PFSK-1 (cell line): ENCODE results near the gene NHSL2.

Experiments used
- POLR2AphosphoS5 ChIP-seq: IDR thresholded peaks from 2 replicates; pipeline ENCODE4 v1.6.1; 2012; ENCODE audit warnings: low read depth, mild to moderate bottlenecking, control low read depth, low read length, moderate library complexity
- TAF1 ChIP-seq: IDR thresholded peaks from 2 replicates; pipeline ENCODE4 v1.6.1; 2012; ENCODE audit warnings: low read length, control low read depth, borderline replicate concordance; ENCODE audit not compliant: insufficient read depth

- TF ChIP-seq POLR2AphosphoS5 (no peak), TAF1 (no peak)
Measured at GRCh38 chrX:72101597-72102037, 191.0 kb downstream of the NHSL2 start.
